HG02571 (cell line): Measurements from ENCODE around the gene ARPC5.

Experiments used
- ATAC-seq: cut with Tn5 transposase; IDR thresholded peaks from one replicate; pipeline ENCODE4 v1.9.1; 2021; ENCODE audit warnings: mild to moderate bottlenecking, moderate library complexity; ENCODE audit not compliant: unreplicated experiment

The ARPC5 gene

DNA sequence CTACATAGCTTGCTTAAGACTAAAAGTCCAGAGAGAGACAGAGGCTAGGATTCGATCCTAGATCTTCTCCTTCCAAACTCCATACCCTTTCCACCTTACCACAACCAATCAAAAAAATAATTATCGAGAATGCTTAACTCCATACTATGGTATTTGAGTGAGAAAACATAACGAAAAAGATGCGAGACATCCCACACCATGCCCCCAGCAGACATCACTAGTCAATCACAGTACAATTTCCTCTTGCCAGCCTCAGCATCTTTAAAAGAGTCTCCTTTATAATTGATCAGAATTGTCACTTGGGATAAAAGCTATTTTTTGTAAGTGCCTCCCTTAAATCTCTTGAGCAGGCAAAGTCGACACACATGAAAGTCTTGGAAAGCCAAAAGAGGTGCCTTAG, 46.2 kb downstream of the ARPC5 start:
- ATAC-seq = no peak

DNA sequence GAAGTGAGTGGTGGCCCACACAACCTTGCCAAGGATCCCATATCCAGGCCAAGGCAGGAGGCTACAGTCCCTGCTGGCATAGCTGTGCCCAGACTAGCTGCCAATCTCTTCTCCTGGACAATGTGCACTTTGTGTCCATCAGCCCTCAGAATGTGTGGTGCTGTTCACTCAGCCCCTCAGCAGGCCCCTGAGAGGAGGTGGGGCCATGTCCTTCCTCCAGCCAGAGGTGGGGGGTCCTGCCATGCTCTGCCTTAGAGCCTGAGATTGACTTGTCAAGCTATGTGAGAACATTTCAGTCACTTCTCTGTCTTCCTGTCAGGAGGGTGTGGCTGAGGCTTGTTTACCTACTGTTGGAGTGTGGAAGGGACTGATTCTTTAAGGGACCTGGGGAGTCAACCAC, 46.8 kb downstream of the ARPC5 start:
- no peak for ATAC-seq

DNA sequence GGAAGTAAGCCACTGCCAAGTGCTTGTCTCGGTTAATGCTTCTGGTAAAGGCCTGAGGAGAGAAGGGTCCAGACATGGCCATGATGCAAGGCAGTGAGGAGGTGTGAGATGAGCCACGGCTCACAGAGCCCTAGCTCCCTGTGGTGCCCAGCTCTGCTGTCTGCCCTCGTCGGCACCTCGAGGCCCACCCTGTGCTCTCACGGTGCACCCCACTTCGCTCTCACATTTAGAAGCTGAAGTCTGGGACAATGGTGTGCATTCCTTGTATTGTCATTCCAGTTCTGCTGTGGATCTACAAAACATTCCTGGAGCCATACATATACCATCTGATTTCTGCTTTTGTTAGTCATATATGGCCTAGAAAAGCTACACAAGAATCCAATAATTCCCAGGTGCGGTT, 48.7 kb downstream of the ARPC5 start:
- ATAC-seq = no peak

DNA sequence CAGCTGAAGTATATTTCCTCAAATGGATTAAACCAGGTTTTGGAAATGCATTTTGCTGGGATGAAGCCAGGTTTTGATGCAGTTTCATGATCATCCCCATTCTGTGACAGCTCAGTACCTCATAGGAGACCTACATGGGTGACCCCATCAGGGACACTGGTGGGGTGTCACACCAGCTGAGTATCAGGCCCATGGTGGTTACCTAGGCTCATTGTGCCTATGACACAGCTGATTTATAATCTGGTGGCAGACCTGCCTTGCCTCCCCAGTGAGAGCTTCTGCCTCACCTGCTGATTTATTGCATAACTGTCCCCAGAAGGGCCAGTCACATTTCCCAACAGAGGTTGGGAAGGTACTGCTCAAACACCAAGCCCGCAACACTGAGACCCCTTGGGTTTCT, 49.1 kb downstream of the ARPC5 start:
- ATAC-seq = no peak

DNA sequence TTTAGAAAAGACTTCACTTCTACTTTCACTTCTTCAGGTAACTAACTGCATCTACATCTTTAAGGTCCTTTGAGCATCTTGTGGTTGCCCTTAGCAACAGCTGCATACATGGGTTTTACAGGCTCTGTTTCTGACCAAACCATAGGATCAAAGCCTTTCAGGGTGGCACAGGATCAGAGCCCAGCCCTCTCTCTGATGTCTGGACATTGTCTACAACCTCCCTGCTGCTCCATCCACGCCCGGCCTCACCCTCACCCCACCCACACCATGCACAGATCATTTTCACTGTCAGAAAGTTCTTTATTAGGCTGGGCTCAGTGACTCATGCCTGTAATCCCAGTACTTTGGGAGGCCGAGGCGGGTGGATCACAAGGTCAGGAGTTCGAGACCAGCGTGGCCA, 50.5 kb downstream of the ARPC5 start:
- no peak for ATAC-seq

DNA sequence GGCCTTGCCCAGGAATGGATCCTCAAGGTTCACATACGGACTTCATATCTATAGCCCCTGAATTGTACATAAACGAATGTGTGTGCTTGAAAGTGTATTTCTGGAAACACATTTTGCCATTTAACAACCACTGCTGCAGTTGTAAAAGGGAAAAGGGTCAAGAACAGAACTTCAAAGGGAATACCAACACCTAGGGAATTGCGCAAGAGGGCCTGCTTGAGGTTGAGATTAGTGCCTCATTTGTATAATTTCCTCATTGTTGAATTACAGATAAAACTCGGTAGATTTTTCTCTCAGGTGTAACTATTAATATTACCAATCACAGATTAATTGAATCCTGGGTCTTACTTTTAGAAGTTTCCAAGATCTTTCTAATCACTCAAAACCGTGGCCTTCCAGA, 51.4 kb downstream of the ARPC5 start:
- ATAC-seq = no peak

DNA sequence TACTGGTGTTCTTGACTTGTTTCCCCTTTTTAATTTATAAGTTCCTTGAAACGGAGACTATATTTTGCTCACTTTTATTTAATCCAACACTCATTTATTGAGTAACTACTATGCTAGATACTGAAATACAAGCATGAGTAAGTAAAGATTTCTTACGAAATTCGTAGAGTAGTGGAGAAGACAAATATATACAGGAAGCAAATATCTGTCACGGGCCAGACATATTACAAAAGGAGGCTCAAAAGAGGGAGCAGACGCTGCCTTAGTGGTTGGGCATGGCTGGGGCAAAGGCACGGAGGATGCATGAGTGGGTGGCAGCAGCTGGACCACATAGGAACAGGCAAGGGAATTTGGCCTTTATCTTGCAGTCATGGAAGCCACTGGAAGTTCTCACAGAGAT, 52.1 kb downstream of the ARPC5 start:
- ATAC-seq = no peak

DNA sequence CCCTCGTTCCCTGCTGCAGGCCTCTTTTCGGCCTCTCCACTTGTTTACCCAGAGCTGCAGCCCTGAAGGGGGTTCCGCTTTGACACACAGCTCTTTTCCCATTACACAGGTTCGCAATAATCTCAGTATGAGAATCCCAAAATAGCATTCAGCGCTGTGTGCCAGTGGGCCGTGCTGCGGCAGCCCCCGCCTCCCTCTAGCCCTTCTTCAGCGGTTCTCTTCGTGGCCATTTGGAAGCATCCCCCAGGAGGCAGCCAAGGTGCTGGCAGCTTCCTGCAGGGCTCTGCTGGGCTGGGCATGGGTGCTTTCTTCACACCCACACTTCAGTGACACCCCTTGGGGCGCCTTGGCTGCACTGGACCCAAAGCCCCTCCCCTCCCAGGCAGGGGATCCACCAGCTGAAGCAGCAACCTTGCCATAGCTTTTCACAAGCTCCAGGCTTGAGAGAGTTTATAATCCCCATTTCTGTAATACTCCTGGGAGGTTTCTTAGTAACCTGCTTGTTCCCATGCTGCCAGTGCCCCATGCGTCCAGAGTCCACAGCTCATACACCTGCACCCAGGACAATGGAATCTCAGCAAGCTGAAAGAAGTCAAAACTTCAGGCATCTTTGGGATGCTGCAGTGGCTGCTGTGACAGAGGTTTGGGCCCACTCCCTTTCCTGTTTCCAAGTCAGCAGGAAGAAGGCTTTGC, 53.4 kb downstream of the ARPC5 start:
- ATAC-seq = no peak

DNA sequence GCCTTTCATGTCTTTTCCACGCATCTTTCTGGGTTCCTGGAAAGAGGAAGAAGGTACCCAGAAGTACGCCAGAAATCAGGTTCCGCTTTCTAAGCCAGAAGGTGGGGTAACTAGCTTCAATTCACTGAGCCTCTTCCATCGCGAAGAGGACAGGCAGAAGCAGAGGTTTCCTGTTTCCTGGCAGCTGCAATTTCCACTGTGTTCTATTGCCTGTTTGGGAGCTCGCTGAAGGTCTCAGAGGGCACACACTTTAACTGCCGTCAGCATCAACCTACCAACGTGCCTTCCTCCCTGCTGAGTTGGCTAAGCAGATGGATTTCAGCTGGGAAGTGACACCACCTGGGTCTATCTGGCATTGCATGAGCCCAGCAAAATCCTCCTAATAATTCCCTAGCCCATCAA, 55.3 kb downstream of the ARPC5 start:
- ATAC-seq = no peak

DNA sequence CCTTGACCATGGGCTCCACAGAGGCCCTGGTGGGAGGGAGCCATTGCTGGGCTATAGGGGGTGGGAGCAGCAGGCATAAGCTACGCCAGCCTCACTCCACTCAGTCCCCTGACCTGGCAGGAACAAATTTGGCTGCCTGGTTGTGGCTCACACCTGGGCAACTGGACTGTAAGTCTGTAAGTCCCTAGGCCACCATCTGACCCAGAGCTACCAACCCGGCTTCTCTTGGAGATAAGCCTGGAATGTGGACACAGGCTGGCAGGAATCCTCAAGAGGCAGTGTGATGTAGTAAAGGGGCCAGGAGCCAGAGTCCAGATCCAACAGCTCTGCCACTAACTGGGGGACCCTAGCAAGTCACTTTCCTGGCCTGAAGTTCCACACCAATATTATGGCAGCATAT, 56.7 kb downstream of the ARPC5 start:
- ATAC-seq = no peak

DNA sequence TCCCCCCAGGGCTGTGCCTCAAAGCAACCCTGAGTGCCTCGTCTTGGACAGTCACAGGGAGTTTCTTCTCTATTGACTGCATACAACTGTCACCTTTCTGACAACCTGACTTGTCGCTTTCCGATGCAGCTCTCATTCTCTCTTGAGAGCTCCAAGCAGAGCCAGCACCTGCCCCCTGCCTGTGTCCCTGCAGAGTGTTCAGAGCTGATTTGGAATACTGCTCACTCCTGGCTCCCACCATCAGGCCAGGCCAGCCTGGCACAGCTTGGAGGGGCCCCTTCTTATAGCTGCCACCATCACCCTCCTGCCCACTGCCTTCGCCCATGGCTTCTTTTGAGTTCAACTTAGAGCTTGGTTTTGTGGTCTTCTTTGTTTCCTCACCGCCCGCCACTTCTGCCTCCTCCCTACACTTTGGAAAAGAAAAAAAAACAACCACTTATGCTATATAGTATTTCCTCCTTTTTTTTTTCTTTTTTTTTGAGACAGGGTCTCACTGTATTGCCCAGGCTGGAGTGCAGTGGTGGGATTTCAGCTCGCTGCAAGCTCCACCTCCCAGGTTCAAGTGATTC, 57.6 kb downstream of the ARPC5 start:
- ATAC-seq = no peak

DNA sequence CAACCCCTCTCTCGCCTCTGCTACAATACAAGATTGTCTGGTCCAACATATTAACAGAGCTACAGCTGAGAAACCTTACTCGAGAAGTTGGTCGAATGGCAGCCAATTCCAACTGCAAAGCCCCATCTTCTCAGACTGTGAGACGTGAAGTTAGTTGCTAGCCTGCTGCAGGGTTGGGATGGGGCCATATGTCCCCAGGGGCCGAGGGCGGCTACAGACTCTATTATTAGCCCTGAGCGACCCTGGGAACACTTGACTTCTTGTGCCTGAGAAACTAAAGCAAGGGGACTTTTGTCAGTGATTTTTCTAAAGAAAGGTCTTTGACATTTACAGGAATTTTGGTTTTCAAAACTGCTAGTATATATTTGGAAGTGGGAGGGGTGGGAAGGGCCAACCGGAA, 59.0 kb downstream of the ARPC5 start:
- no peak for ATAC-seq

DNA sequence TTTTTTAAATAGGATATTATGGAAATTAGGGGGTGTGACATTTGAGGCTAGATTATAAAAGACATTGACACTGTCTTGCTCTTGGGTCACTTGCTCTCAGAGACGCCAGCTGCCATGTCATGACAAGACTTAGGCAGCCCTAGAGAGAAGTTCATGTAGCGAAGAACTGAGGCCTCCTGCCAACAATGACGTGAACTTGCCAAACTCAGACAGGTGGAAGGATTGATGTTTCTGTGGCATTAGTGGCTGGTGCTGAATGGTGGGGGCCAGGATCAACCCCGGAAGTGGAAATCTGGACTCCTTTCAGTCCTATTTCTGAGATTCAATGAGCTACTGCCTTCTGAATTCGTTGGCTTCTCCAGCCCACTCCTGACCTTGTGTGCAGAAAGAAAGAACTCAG, 60.0 kb downstream of the ARPC5 start:
- no peak for ATAC-seq

DNA sequence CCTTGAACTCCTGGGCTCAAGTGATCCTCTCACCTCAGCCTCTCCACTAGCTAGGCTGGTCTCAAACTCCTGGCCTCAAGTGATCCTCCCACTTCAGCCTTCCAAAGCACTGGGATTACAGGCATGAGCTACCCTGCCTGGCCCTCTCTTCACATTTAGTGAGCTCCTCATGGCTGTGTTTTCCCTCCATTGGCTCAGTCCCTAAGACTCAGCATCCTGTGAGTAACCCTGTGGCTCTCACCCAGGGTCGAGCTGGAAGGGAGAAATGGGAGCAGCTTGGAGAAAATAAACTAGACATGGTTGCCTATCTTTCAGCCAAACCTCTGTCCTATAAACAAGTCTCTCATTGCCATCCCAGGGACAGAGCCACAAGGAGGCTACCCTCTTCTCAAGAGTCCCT, 62.9 kb downstream of the ARPC5 start:
- no peak for ATAC-seq

DNA sequence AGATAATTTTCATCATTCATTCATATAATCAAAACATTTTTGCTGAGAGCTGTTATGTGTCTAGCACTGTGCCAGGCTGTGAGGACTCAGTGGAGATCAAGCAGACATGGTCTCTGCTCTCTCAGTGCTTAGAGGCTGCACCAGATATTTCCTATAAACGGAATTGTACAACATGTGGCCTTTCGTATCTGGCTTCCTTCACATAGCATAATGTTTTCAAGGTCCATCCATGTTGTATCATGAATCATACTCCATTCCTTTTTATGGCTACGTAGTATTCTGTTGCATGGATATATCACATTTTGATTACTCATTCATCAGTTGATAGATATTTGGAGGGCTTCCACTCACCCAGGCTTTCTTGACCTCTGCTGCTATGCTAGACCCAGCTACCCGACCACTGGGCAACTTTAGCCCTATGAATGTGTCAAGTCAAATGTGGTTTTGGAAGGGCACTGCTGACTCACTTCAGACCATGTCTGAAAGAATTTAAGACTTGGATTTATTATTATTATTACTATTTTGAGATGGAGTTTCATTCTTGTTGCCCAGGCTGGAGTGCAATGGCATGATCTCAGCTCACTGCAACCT, 63.8 kb downstream of the ARPC5 start:
- ATAC-seq = no peak
